T-helper 2 cell treated with Interferon-gamma antibody and Interleukin-4, amounts not matched to agents 5 μg/mL and 100 μg/mL, for 36 hours (primary cell): ENCODE data around the gene CEL.
A peak's percentile ranks its signal among the peaks of the same experiment; 100 is the strongest.

Source experiments
- DNase-seq: peaks from one replicate; pipeline ENCODE4 v3.0.0; 2021; ENCODE audit warnings: low spot score
- H3K27ac Mint-ChIP-seq: one replicate; pipeline ENCODE4 v1.8.0; 2021; ENCODE audit warnings: mild to moderate bottlenecking, mixed read lengths
- H3K27me3 Mint-ChIP-seq: one replicate; pipeline ENCODE4 v1.8.0; 2021; ENCODE audit warnings: low read depth, mixed read lengths
- H3K36me3 Mint-ChIP-seq: one replicate; pipeline ENCODE4 v1.8.0; 2021; ENCODE audit warnings: low read depth, mixed read lengths
- H3K4me1 Mint-ChIP-seq: one replicate; pipeline ENCODE4 v1.8.0; 2021; ENCODE audit warnings: low read depth, mixed read lengths
- H3K4me3 Mint-ChIP-seq: one replicate; pipeline ENCODE4 v1.8.0; 2022; ENCODE audit warnings: mild to moderate bottlenecking, moderate library complexity, mixed read lengths
- H3K9me3 Mint-ChIP-seq: one replicate; pipeline ENCODE4 v1.8.0; 2021; ENCODE audit warnings: mixed read lengths

The CEL gene

GRCh38 chr9:133113163-133113948 is 51.6 kb downstream of the CEL start:
- H3K4me3 Mint-ChIP-seq = peak overlapping the region; percentile 29
- no peaks in the 10 kb centered on the region for H3K27me3 Mint-ChIP-seq
- peaks cover 13% of the 10 kb centered on the region for H3K36me3 Mint-ChIP-seq
- peak overlapping the region; percentile 80 for H3K27ac Mint-ChIP-seq
- H3K4me1 Mint-ChIP-seq = peaks cover 27% of the 10 kb centered on the region
- no peaks in the 10 kb centered on the region for H3K9me3 Mint-ChIP-seq
- no peak for DNase-seq

DNA sequence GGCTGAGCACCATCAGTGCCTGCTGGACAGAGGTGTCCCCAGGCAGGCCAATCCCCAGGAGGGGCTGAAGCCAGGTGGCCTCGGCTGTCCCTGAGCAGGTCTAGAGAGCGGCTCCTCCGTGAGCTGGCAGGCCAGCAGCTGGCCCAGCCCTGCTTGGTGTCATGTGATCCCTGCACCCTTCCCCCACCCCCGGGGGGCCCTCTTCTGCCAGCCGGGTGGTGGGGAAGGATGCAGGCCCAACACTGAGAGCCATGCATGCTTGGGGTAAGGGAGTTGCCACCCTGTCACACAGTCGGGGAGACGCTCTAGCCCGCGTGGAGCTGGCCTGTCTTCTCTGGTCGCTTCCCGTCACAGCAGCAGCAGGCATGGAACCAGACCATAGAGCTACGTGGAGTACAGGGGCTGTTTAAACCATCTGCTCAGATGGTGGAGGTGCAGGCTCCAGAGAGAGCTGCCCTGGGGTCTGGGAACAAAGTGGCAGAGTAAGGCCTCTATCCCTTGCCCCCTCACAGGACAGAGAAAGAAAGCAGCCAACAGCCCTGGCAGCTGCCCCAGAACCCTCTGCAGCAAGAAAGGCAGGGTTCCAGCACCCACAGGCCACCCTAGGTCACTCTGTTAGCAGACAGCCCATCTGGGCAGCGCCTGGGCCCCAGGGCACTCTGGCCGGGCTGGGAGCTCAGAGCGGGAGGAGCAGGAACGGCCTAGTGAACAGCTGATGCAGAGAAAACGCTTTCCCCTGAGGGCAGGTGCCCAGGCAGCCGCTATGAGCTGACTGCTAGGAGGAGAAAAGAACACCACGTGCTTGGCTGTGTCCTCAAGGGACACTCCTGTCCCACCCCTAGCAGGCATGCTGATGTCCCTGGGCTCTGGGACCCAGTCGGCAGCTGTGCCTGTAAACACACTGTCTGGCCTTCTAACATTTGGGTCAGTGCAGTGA is 52.4 kb downstream of the CEL start:
- Mint-ChIP-seq H3K36me3 (peaks cover 12% of the 10 kb centered on the region), H3K4me1 (peaks cover 28% of the 10 kb centered on the region), H3K27me3 (no peaks in the 10 kb centered on the region), H3K27ac (peak overlapping the region; percentile 80), H3K4me3 (peak overlapping the region; percentile 32), H3K9me3 (no peaks in the 10 kb centered on the region)
- DNase-seq = no peak

- Mint-ChIP-seq H3K27me3 (no peaks in the 10 kb centered on the region), H3K4me1 (peaks cover 28% of the 10 kb centered on the region), H3K4me3 (peak overlapping the region; percentile 57), H3K27ac (peak overlapping the region; percentile 87), H3K9me3 (no peaks in the 10 kb centered on the region), H3K36me3 (peaks cover 5% of the 10 kb centered on the region)
- no peak for DNase-seq
Observed at GRCh38 chr9:133114886-133115603, 53.3 kb downstream of the CEL start.

DNA sequence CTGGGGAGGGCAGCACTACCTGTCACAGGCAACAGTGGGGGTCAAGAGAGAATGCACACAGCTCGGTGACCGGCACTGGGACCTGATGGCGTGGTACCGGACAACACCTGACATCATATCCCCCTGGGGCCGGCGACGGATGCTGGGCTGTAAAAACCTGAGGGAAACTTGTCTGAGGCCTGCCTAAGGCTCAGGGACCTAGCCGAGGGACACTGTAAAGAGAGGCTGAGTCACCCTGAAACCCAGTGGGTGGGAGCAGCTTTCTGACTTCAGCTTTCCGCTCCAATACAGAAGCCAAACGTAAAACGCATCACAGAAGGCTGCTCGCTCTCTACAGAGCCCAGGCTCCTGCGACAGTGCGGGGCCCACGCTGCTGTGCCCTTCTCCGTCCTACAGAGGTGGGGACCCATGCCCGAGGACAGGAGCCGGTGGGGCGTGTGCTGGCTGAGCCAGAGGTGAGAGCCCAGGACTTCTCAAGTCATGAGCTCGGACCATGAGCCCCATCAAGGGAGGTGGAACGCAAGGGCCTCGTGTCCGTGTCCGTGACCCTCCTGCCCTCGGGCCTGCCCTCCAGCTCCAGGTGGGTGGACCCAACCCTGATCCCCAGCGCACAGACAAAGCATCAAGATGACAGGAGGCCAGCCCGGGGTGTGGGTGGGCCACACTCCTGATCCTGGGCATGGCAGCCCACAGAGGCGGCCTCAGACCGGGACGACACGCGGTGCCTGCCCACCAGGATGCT is 54.0 kb downstream of the CEL start:
- Mint-ChIP-seq H3K4me3 (peak overlapping the region; percentile 57), H3K4me1 (peaks cover 28% of the 10 kb centered on the region), H3K27me3 (no peaks in the 10 kb centered on the region), H3K9me3 (no peaks in the 10 kb centered on the region), H3K36me3 (peaks cover 2% of the 10 kb centered on the region), H3K27ac (peak overlapping the region; percentile 87)
- peak; percentile 80 for DNase-seq

GRCh38 chr9:133116346-133117231 is 54.8 kb downstream of the CEL start:
- H3K27me3 Mint-ChIP-seq = no peaks in the 10 kb centered on the region
- peaks cover 32% of the 10 kb centered on the region for H3K4me1 Mint-ChIP-seq
- H3K9me3 Mint-ChIP-seq = no peaks in the 10 kb centered on the region
- H3K4me3 Mint-ChIP-seq = no peak overlapping the region
- DNase-seq = no peak
- peaks cover 2% of the 10 kb centered on the region for H3K36me3 Mint-ChIP-seq
- H3K27ac Mint-ChIP-seq = peak overlapping the region; percentile 87

GRCh38 chr9:133117271-133118178 is 55.7 kb downstream of the CEL start:
- Mint-ChIP-seq H3K27ac (peak overlapping the region; percentile 60), H3K9me3 (no peaks in the 10 kb centered on the region), H3K4me3 (no peak overlapping the region), H3K36me3 (peaks cover 2% of the 10 kb centered on the region), H3K4me1 (peaks cover 37% of the 10 kb centered on the region), H3K27me3 (no peaks in the 10 kb centered on the region)
- DNase-seq = no peak

GRCh38 chr9:133118179-133118520 is 56.4 kb downstream of the CEL start:
- peaks cover 34% of the 10 kb centered on the region for H3K4me1 Mint-ChIP-seq
- no peak overlapping the region for H3K4me3 Mint-ChIP-seq
- no peaks in the 10 kb centered on the region for H3K9me3 Mint-ChIP-seq
- no peaks in the 10 kb centered on the region for H3K27me3 Mint-ChIP-seq
- H3K36me3 Mint-ChIP-seq = peaks cover 2% of the 10 kb centered on the region
- peak overlapping the region; percentile 68 for H3K27ac Mint-ChIP-seq
- no peak for DNase-seq

DNA sequence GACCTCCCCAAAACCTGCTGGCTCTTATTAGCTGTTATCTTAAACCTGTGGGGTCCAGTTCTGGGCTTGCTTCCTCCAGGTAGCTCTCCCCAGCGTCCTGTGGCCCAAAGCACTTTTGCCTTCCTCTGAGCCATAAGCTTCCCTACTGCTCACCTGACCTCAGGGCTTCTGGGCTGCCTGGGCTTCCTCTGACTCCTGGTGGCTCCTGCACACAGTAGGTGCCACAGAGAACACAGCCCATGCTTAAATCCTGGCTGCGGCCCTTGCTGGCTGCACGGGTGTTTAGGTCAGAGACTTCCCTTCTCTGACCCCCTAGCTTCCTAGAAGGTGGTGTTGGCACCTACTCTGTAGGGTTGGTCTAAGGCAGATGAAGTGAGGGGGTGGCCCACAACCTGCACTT is 56.8 kb downstream of the CEL start:
- peaks cover 32% of the 10 kb centered on the region for H3K4me1 Mint-ChIP-seq
- peaks cover 2% of the 10 kb centered on the region for H3K36me3 Mint-ChIP-seq
- no peak for DNase-seq
- peak overlapping the region; percentile 71 for H3K4me3 Mint-ChIP-seq
- H3K27me3 Mint-ChIP-seq = no peaks in the 10 kb centered on the region
- H3K9me3 Mint-ChIP-seq = no peaks in the 10 kb centered on the region
- peak overlapping the region; percentile 68 for H3K27ac Mint-ChIP-seq

DNA sequence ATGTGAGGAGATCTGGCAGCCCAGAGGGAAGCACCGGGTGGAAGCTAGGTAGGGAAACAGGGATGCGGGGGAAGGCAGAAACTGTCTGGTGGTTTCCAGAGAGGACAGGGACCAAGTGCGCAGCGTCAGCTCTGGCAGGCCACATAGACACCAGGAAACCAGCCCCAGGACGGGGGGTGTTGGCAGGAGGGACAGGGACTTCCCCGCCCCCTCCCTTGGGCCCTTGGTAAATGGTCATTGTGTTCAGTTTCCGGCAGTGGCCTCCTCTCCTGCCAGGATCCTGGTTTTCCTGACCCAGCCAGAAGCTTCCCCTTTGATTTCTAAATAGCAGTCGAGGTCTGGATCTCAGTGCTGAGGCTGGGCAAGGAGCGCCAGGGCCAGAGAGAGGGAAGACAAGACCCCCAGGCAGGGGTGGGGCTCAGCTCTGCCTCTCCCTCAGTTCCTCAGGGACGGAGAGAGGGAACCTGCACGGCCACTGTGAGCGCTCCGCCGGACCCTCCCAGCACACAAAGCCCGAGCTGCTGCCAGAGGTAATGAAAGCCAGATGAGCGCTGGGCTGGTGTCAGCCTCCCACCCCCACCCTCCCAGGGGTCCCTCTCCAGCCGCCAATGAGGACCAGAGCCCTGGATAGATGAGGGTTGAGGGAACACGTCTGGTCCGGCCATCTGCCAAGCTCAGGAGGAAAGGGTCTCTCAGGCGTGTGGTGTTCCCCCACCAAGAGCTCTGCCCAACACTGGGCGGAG is 57.5 kb downstream of the CEL start:
- peak overlapping the region; percentile 80 for H3K4me3 Mint-ChIP-seq
- H3K9me3 Mint-ChIP-seq = no peaks in the 10 kb centered on the region
- H3K36me3 Mint-ChIP-seq = peaks cover 4% of the 10 kb centered on the region
- H3K4me1 Mint-ChIP-seq = peaks cover 33% of the 10 kb centered on the region
- H3K27me3 Mint-ChIP-seq = no peaks in the 10 kb centered on the region
- peak overlapping the region; percentile 68 for H3K27ac Mint-ChIP-seq
- DNase-seq = no peak

DNA sequence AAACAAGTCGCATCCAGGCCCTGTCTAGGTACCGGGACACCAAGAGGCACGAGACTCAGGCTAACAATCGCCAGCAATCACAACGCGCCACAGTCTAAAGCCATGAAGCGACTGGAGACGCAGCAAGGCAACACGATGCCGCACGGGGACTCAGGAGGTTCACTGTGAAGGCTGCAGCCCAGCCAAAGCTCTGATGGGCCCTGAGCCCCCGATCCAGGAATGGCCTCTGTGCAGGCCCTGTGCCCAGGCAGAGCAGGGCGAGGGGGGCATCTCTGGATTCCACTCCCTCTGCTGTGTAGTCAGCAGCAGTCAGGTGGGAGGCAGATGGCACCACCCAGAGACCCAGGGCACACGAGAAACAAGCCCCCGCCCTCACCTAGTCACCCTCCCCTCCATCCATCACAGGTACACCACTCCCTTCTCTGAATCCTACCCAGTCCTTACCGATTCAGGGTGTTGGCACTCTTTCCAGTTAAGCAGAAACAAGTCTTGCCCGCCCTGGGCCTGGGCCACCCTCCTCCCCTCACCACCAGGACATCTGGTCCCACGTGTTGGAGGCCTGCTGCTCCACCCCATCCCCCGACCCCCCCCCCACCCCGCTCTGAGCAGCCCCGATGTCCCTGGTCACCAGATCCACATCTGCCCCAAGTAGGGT is 58.2 kb downstream of the CEL start:
- Mint-ChIP-seq H3K27ac (no peak overlapping the region), H3K36me3 (peaks cover 6% of the 10 kb centered on the region), H3K27me3 (no peaks in the 10 kb centered on the region), H3K4me1 (peaks cover 35% of the 10 kb centered on the region), H3K4me3 (peak overlapping the region; percentile 80), H3K9me3 (no peaks in the 10 kb centered on the region)
- no peak for DNase-seq
